ENCODE data around the gene C17orf113. TPM values are rescaled to one million over a fixed set of nuclear protein-coding genes. Genes with fewer than 3 reads are reported as not detected.

C17orf113 gene
- total RNA-seq, 1 donor from 2014 or later: 0.70 TPM

- no peak for DNase-seq (ENCODE audit: extremely low read depth, low read depth, low spot score)
Measured at GRCh38 chr17:42072323-42073187, 22.2 kb upstream of the C17orf113 start.

- DNase-seq (ENCODE audit: extremely low read depth, low read depth, low spot score): no peak
Measured at GRCh38 chr17:42071810-42072209, 21.4 kb upstream of the C17orf113 start.

- no peak for DNase-seq (ENCODE audit: extremely low read depth, low read depth, low spot score)
Measured at GRCh38 chr17:42068979-42069378, 18.6 kb upstream of the C17orf113 start.

GRCh38 chr17:42067371-42068091, 17.1 kb upstream of the C17orf113 start:
- DNase-seq (ENCODE audit: extremely low read depth, low read depth, low spot score): no peak

GRCh38 chr17:42065201-42065600, 14.8 kb upstream of the C17orf113 start:
- no peak for DNase-seq (ENCODE audit: extremely low read depth, low read depth, low spot score)

- DNase-seq (ENCODE audit: extremely low read depth, low read depth, low spot score): no peak
Measured at GRCh38 chr17:42062681-42063080, 12.3 kb upstream of the C17orf113 start.

- no peak for DNase-seq (ENCODE audit: extremely low read depth, low read depth, low spot score)
Measured at GRCh38 chr17:42061646-42062487, 11.5 kb upstream of the C17orf113 start.

GRCh38 chr17:42060231-42060630, 9.8 kb upstream of the C17orf113 start:
- no peak for DNase-seq (ENCODE audit: extremely low read depth, low read depth, low spot score)

- no peak for DNase-seq (ENCODE audit: extremely low read depth, low read depth, low spot score)
Measured at GRCh38 chr17:42059815-42060214, 9.4 kb upstream of the C17orf113 start.

GRCh38 chr17:42058063-42058462, 7.7 kb upstream of the C17orf113 start:
- DNase-seq (ENCODE audit: extremely low read depth, low read depth, low spot score): no peak

GRCh38 chr17:42056635-42057034, 6.2 kb upstream of the C17orf113 start:
- DNase-seq (ENCODE audit: extremely low read depth, low read depth, low spot score): no peak

- DNase-seq (ENCODE audit: extremely low read depth, low read depth, low spot score): no peak
Measured at GRCh38 chr17:42055496-42055895, 5.1 kb upstream of the C17orf113 start.

- DNase-seq (ENCODE audit: extremely low read depth, low read depth, low spot score): no peak
Measured at GRCh38 chr17:42055027-42055426, 4.6 kb upstream of the C17orf113 start.

GRCh38 chr17:42053731-42054500, 3.5 kb upstream of the C17orf113 start:
- no peak for DNase-seq (ENCODE audit: extremely low read depth, low read depth, low spot score)

GRCh38 chr17:42052346-42052877, 2.0 kb upstream of the C17orf113 start:
- DNase-seq (ENCODE audit: extremely low read depth, low read depth, low spot score): no peak

- no peak for DNase-seq (ENCODE audit: extremely low read depth, low read depth, low spot score)
Measured at GRCh38 chr17:42051645-42052044, 1.2 kb upstream of the C17orf113 start.

GRCh38 chr17:42051013-42051400, 606 bp upstream of the C17orf113 start:
- DNase-seq (ENCODE audit: extremely low read depth, low read depth, low spot score): no peak

GRCh38 chr17:42049834-42050392, 488 bp downstream of the C17orf113 start:
- no peak for DNase-seq (ENCODE audit: extremely low read depth, low read depth, low spot score)

GRCh38 chr17:42047343-42047742, 3.1 kb downstream of the C17orf113 start:
- no peak for DNase-seq (ENCODE audit: extremely low read depth, low read depth, low spot score)

GRCh38 chr17:42045719-42046118, 4.7 kb downstream of the C17orf113 start:
- DNase-seq (ENCODE audit: extremely low read depth, low read depth, low spot score): no peak

Data from glomerular endothelial cell (primary cell).